Measurements from ENCODE around the gene KIAA1217.

KIAA1217 gene

DNA sequence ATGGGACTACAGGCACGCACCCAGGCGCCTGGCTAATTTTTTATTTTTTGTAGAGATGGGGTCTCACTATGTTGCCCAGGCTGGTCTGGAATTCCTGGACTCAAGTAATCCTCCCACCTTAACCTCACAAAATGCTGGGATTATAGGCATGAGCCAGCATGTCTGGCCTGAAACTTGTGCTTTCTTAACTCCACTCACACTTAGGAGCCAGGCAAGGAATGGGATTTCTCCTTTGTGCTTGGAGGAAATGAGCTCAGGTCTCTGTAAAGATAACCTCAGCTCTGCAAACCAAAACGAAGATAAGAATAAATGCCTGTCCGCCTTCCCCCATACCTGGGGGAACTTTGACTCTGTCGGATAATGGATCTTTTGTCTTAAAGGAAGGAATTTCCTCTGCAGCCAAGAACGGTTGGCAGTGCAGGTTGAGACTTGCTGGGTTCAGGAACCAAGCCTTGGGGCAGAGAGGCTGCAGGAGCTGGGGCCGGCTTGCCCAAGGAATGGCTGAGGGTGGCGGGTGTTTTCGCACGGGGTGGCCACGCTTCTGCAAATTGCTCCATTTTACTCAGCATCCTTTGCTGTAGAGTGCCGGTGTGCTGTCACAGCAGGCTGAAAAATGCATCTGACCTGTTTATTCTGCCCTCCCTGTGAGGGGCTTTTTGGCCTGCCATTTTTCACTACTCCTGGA is 174.2 kb downstream of the KIAA1217 start:
- Histone ChIP-seq H3K4me1 (ENCODE audit: insufficient read depth, low read length) (peaks cover 13% of the 10 kb centered on the region), H3K27me3 (ENCODE audit: insufficient read depth, low read length) (no peaks in the 10 kb centered on the region), H3K36me3 (ENCODE audit: insufficient read depth, low read length) (no peaks in the 10 kb centered on the region), H2AFZ (ENCODE audit: low read depth, low read length) (no peak overlapping the region), H3K9me3 (ENCODE audit: low read length) (no peaks in the 10 kb centered on the region), H3K4me3 (ENCODE audit: low read length) (no peak overlapping the region)

DNA sequence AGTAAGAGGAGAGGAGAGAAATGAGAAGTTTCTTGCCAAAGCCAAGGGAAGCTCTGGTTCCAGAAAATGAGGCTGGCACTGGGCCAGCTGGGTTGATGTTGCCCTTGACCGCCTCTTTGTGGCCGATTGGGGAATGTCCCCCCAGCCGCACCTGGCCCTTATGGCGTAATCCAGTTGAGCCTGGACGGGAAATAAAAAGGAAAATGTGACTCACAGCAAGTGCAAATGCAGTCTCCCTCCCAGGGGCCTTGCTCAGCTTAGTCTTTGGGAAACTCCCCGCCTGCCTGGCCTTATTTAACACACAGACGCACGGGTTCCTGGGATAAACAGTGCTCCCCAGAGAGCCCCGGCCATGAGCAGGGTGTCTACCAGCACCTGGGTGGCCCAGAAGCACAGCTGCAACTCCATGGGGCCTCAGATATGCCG is 174.8 kb downstream of the KIAA1217 start:
- Histone ChIP-seq H2AFZ (ENCODE audit: low read depth, low read length) (no peak overlapping the region), H3K27me3 (ENCODE audit: insufficient read depth, low read length) (no peaks in the 10 kb centered on the region), H3K4me3 (ENCODE audit: low read length) (no peak overlapping the region), H3K4me1 (ENCODE audit: insufficient read depth, low read length) (peaks cover 13% of the 10 kb centered on the region), H3K9me3 (ENCODE audit: low read length) (no peaks in the 10 kb centered on the region), H3K36me3 (ENCODE audit: insufficient read depth, low read length) (no peaks in the 10 kb centered on the region)

DNA sequence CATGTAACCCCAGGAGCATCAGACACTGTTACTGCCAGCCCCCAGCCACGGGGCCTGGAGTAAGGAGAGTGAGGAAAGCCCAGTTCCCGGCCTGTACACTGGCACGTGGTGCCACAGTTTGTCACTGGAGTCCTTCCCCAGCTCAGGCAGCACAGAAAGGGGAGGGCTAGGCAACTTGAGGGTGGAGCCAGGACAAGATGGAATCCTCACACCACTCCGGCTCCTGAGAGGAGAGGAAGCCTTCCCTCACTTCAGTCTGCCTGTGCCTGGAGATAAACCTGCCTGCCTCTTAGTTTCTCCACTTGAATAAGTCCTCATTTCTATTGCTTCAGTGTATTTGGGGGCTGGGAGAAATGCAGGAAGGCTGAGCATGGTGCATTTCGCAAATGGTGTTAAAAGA is 176.0 kb downstream of the KIAA1217 start:
- no peaks in the 10 kb centered on the region for H3K9me3 ChIP-seq (ENCODE audit: low read length)
- no peaks in the 10 kb centered on the region for H3K36me3 ChIP-seq (ENCODE audit: insufficient read depth, low read length)
- H3K27me3 ChIP-seq (ENCODE audit: insufficient read depth, low read length) = no peaks in the 10 kb centered on the region
- no peak overlapping the region for H3K4me3 ChIP-seq (ENCODE audit: low read length)
- H2AFZ ChIP-seq (ENCODE audit: low read depth, low read length) = no peak overlapping the region
- H3K4me1 ChIP-seq (ENCODE audit: insufficient read depth, low read length) = peaks cover 13% of the 10 kb centered on the region

DNA sequence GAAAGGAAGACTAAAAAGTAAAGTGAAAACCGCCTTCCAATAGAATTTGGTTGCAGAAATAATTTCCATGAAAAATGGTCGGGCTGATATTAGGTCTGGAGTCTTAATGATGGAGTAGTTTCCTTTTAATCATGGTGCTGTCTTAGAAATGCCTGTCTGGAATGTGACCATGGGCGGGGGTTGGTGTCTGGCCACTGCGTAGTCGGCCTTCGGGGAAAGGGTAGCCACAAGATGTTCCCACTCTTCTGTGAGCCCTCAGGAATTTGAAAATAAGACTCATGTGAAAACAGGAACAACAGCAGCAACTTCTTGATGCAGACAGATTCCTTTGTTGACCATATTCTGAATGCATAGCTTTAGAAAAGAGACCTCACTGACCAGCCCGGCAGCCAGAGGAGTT is 176.8 kb downstream of the KIAA1217 start:
- Histone ChIP-seq H3K27me3 (ENCODE audit: insufficient read depth, low read length) (no peaks in the 10 kb centered on the region), H2AFZ (ENCODE audit: low read depth, low read length) (no peak overlapping the region), H3K9me3 (ENCODE audit: low read length) (no peaks in the 10 kb centered on the region), H3K36me3 (ENCODE audit: insufficient read depth, low read length) (no peaks in the 10 kb centered on the region), H3K4me3 (ENCODE audit: low read length) (no peak overlapping the region), H3K4me1 (ENCODE audit: insufficient read depth, low read length) (peaks cover 13% of the 10 kb centered on the region)

DNA sequence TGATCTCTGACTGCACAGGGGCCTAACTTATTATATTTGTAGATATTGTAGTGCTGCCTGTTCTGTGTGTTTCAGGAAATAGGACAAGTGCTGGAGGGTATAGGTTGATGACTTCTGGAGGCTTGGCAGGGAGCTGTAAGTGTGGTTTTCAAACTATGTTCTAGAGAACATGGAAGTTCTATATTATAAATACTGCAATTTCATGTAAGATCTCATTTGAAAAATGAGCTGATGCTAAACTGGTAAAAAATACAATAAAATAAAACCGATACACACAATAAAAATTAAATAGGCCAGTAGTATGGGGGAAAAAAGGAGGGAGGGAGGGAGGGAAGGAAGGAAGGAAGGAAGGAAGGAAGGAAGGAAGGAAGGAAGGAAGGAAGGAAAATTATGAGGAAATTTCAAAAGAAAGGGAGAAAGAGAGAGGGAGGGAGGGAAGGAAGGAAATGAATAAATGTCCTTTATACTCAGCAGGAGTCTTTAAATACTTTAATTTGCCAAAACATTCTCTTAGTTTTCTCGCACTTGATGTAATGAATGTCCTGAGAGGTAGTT is 181.3 kb downstream of the KIAA1217 start:
- H3K4me3 ChIP-seq (ENCODE audit: low read length) = no peak overlapping the region
- H3K4me1 ChIP-seq (ENCODE audit: insufficient read depth, low read length) = peaks cover 10% of the 10 kb centered on the region
- H3K36me3 ChIP-seq (ENCODE audit: insufficient read depth, low read length) = no peaks in the 10 kb centered on the region
- no peaks in the 10 kb centered on the region for H3K27me3 ChIP-seq (ENCODE audit: insufficient read depth, low read length)
- H2AFZ ChIP-seq (ENCODE audit: low read depth, low read length) = no peak overlapping the region
- H3K9me3 ChIP-seq (ENCODE audit: low read length) = no peaks in the 10 kb centered on the region

DNA sequence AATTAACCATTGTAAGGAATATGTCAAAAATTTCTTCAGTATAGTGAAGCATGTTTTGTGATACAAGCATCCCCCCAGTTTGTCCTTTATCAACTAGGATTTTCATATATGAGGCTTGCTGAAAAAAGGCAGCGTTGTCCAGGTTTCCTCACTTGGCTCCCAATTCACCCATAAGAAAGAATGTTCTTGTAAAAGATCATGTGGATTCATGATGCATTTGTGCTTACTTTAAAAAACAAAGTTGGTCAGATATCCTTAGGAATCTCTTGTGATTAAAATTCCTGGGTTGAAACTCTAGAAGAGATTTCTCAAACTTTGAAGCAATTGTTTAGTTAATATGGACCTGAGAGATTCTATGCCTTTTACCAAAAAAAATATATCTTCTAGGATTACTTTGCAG is 181.8 kb downstream of the KIAA1217 start:
- H3K4me1 ChIP-seq (ENCODE audit: insufficient read depth, low read length) = peaks cover 6% of the 10 kb centered on the region
- no peak overlapping the region for H2AFZ ChIP-seq (ENCODE audit: low read depth, low read length)
- no peaks in the 10 kb centered on the region for H3K9me3 ChIP-seq (ENCODE audit: low read length)
- H3K27me3 ChIP-seq (ENCODE audit: insufficient read depth, low read length) = no peaks in the 10 kb centered on the region
- no peaks in the 10 kb centered on the region for H3K36me3 ChIP-seq (ENCODE audit: insufficient read depth, low read length)
- no peak overlapping the region for H3K4me3 ChIP-seq (ENCODE audit: low read length)

DNA sequence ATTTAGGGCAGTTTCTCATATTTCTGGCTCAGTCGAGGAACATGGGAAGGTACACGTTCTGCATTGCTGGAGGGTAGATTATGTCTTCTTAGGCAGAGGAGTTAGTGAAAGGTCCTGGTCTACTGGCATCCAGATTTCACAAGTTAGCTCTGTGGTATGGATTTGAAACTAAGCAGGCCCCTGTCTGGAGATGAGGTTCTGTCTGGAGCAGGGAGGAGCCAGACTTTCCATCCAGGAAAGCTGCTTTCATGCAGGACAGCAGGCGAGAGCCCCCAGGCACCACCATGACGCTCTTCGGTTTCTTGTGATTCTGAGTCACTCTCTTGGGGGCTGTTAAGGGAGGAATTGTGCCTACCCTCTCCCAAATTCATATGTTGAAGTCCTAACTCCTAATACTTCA is 184.3 kb downstream of the KIAA1217 start:
- Histone ChIP-seq H2AFZ (ENCODE audit: low read depth, low read length) (no peak overlapping the region), H3K4me1 (ENCODE audit: insufficient read depth, low read length) (no peaks in the 10 kb centered on the region), H3K27me3 (ENCODE audit: insufficient read depth, low read length) (no peaks in the 10 kb centered on the region), H3K9me3 (ENCODE audit: low read length) (no peaks in the 10 kb centered on the region), H3K36me3 (ENCODE audit: insufficient read depth, low read length) (no peaks in the 10 kb centered on the region), H3K4me3 (ENCODE audit: low read length) (no peak overlapping the region)

DNA sequence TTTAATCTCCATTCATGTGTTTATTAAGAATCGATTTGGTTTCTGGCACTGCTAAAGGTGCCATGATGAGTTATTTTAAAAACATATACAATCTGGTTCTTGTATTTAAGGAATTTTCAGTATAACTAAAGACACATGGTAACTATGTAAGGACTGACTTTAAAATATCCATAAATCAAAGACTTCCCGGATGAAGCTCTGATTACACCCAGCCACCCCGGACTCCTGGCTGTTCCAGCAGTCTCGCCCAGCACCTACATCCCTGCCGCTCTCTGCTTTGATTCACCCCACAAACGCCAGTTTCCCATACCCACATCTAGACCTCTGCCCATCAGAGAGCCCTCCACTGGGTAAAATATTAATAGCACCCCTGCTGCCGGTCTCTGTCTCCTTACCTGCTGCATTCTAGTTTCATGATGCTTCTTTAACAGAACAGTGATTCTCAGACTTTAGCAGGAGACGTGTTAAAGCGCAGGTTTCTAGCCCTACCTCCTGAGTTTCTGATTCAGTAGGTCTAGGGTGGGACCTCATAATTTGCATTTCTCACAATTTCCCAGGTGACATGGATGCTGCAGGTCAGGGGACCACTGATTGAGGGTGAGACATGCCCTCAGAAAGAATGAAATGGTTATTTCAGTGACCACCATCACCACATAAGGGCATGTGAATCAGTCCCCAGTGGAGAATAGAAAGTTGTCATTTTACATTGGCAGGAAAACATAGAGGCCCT is 185.7 kb downstream of the KIAA1217 start:
- Histone ChIP-seq H3K4me1 (ENCODE audit: insufficient read depth, low read length) (no peaks in the 10 kb centered on the region), H3K4me3 (ENCODE audit: low read length) (no peak overlapping the region), H3K27me3 (ENCODE audit: insufficient read depth, low read length) (no peaks in the 10 kb centered on the region)

DNA sequence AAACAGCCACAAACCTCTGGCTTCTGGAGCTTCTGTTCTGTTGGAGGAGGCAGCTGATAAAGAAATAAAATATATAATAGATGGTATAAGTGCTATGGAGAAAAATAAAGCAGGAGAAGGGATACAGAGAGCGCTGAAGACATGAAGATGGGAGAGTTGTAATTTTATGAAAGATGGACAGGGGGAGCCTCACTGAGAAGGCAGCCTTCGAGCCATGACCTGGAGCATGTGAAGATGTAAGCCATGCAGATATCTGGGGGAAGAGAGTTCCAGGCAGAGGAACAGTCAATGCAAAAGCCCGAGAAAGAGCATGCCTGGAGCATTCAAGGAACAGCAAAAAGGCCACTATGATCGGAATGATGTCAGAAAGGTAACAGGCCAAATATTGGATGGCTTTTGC is 187.5 kb downstream of the KIAA1217 start:
- H3K9me3 ChIP-seq (ENCODE audit: low read length) = no peaks in the 10 kb centered on the region
- H3K4me3 ChIP-seq (ENCODE audit: low read length) = no peak overlapping the region
- no peaks in the 10 kb centered on the region for H3K27me3 ChIP-seq (ENCODE audit: insufficient read depth, low read length)
- H2AFZ ChIP-seq (ENCODE audit: low read depth, low read length) = no peak overlapping the region
- no peaks in the 10 kb centered on the region for H3K36me3 ChIP-seq (ENCODE audit: insufficient read depth, low read length)
- no peaks in the 10 kb centered on the region for H3K4me1 ChIP-seq (ENCODE audit: insufficient read depth, low read length)

More for the DNA sequence above, 185.7 kb downstream of the KIAA1217 start:
- H3K36me3 ChIP-seq (ENCODE audit: insufficient read depth, low read length) = no peaks in the 10 kb centered on the region
- H2AFZ ChIP-seq (ENCODE audit: low read depth, low read length) = no peak overlapping the region
- H3K9me3 ChIP-seq (ENCODE audit: low read length) = no peaks in the 10 kb centered on the region

DNA sequence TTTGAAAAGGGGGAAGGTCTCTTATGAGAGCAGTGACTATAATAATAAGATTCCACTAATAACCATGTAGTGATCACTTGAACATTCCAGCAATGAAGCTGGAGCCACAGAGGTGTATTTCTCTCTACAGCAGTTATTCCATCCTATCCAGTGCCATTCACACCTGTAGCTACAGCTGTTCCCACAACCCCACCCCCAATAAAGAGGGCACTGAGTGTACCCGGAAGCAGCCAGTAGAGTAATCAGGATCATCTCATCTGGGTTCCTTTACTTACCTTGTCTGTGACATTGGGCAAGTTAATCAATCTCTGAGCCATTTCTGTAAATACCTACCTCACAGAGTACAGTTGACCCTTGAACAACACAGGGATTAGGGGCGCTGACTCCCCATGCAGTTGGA is 188.7 kb downstream of the KIAA1217 start:
- no peaks in the 10 kb centered on the region for H3K27me3 ChIP-seq (ENCODE audit: insufficient read depth, low read length)
- H3K9me3 ChIP-seq (ENCODE audit: low read length) = no peaks in the 10 kb centered on the region
- no peaks in the 10 kb centered on the region for H3K4me1 ChIP-seq (ENCODE audit: insufficient read depth, low read length)
- no peak overlapping the region for H3K4me3 ChIP-seq (ENCODE audit: low read length)
- H2AFZ ChIP-seq (ENCODE audit: low read depth, low read length) = no peak overlapping the region
- no peaks in the 10 kb centered on the region for H3K36me3 ChIP-seq (ENCODE audit: insufficient read depth, low read length)

DNA sequence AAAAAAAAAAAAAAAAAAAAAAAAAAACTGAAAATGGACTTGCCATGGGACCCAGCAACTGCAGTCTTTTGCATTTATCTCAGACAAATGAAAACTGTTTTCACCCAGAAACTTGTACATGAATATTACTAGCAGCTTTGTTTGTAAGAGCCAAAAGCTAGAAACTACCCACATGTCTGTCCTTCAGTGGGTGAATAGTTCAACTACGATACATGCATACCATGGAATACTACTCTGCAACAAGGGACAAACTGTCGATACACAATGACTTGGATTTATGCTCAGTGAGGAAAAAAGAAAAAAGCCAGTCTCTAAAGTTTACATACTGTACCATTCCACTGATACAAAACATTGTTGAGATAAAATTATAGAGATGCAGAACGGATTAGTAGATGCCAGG is 195.6 kb downstream of the KIAA1217 start:
- H2AFZ ChIP-seq (ENCODE audit: low read depth, low read length) = no peak overlapping the region
- H3K4me1 ChIP-seq (ENCODE audit: insufficient read depth, low read length) = no peaks in the 10 kb centered on the region
- H3K9me3 ChIP-seq (ENCODE audit: low read length) = no peaks in the 10 kb centered on the region
- no peak overlapping the region for H3K4me3 ChIP-seq (ENCODE audit: low read length)
- H3K36me3 ChIP-seq (ENCODE audit: insufficient read depth, low read length) = no peaks in the 10 kb centered on the region
- H3K27me3 ChIP-seq (ENCODE audit: insufficient read depth, low read length) = no peaks in the 10 kb centered on the region

DNA sequence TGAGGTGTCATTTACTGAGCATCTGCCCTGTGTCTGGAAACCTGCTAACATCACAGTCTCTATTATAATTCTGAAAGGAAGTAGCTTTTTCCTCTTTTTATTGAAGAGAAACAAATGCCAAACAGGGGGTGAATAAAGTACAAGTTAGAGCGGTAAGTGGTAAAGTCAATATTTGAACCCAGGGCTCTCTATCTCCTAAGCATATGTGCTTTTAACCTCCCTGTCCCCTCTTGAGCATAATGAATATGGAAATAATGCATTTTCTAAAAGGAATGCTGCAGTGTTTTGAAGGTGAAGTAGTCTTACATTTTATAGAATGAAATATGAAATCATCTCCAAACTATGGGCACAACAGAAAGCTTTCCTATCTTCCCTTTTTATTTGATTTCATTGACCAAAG is 196.7 kb downstream of the KIAA1217 start:
- Histone ChIP-seq H3K36me3 (ENCODE audit: insufficient read depth, low read length) (no peaks in the 10 kb centered on the region), H3K27me3 (ENCODE audit: insufficient read depth, low read length) (no peaks in the 10 kb centered on the region), H3K4me1 (ENCODE audit: insufficient read depth, low read length) (no peaks in the 10 kb centered on the region), H3K9me3 (ENCODE audit: low read length) (no peaks in the 10 kb centered on the region), H2AFZ (ENCODE audit: low read depth, low read length) (no peak overlapping the region), H3K4me3 (ENCODE audit: low read length) (no peak overlapping the region)

DNA sequence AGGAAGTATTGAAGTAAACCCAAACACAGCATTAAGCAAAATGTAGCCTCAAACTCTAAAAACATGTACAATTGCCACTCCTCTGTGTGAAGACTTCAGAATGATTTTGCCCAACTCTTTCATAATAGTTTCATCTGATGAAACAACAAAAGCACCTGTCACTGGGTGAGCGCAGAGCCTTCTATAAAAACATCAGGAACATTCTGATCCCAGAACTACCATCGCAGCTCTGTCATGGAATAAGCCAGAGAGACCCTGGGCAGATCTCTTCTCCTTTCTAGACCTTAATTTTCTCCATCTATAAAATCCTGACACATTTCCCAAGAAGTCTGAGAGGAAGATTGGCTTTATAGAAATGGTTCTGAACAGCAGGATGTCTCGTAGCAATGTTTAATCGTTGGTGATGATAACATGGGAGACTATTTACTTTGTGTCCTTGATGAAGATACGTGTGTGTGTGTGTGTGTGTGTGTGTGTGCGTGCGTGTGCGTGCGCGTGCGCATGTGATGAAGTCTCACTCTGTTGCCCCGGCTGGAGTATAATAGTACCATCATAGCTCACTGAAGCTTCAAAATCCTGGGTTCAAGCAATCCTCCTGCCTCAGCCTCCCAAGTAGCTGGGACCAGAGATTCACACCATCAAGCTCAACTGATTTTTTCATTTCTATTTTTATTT is 198.0 kb downstream of the KIAA1217 start:
- Histone ChIP-seq H3K4me1 (ENCODE audit: insufficient read depth, low read length) (no peaks in the 10 kb centered on the region), H3K4me3 (ENCODE audit: low read length) (no peak overlapping the region), H3K36me3 (ENCODE audit: insufficient read depth, low read length) (no peaks in the 10 kb centered on the region)

More for the DNA sequence above, 198.0 kb downstream of the KIAA1217 start:
- Histone ChIP-seq H3K9me3 (ENCODE audit: low read length) (no peaks in the 10 kb centered on the region), H2AFZ (ENCODE audit: low read depth, low read length) (no peak overlapping the region), H3K27me3 (ENCODE audit: insufficient read depth, low read length) (no peaks in the 10 kb centered on the region)
